Endothelial cell of umbilical vein (primary cell): Measurements from ENCODE around the gene ZDBF2. TPM values are rescaled to one million over a fixed set of nuclear protein-coding genes. Genes with fewer than 3 reads are reported as not detected.

Experiments
- BruUV-seq: library from RNA; stranded (reverse); fragments of 400-500 nt; replicated peaks from 2 replicates; lab custom pipeline; 2021; lab: Mats Ljungman, UMichigan
- CTCF ChIA-PET: fragments of 300-600, 350-600 bp; sonication (Branson Sonifier 250); formaldehyde crosslinking; loops from one replicate; lab custom pipeline; 2021; ENCODE audit warnings: antibody characterized with exemption, inconsistent platforms; lab: Charles Lee
- POLR2A ChIA-PET: fragments of 300-600, 350-600 bp; sonication (Branson Sonifier 250); formaldehyde crosslinking; loops from one replicate; lab custom pipeline; 2021; ENCODE audit warnings: antibody characterized with exemption, inconsistent platforms; lab: Charles Lee
- DNase-seq: peaks from one replicate; pipeline ENCODE4 v3.0.0-alpha.2; 2011; ENCODE audit warnings: low read depth, low spot score
- FAIRE-seq: peaks from 2 replicates; lab custom pipeline; 2011; peaks lifted over from hg19 to GRCh38; lab: Jason Lieb, UNC
- H2AFZ ChIP-seq: 2 replicates; pipeline ENCODE4 v1.6.0; 2012; ENCODE audit warnings: low read depth, low read length, control low read depth, inconsistent platforms
- H3K27ac ChIP-seq: 2 replicates; pipeline ENCODE4 v1.5.1; 2011; ENCODE audit warnings: low read depth, mild to moderate bottlenecking, control low read depth, low read length, moderate library complexity; ENCODE audit not compliant: insufficient read depth
- H3K27me3 ChIP-seq, 2 experiments: 2 replicates each; pipeline versions ENCODE4 v1.6.0 to v1.6.1; 2011; ENCODE audit warnings: low read length in 2 of 2, mixed read lengths in 1 of 2; ENCODE audit not compliant: control insufficient read depth in 2 of 2, insufficient read depth in 2 of 2
- H3K36me3 ChIP-seq, 2 experiments: 2 replicates in 1 of 2; 3 replicates in 1 of 2; pipeline ENCODE4 v1.5.1; 2011; ENCODE audit warnings: low read length in 2 of 2, mild to moderate bottlenecking in 1 of 2, moderate library complexity in 1 of 2; ENCODE audit not compliant: control insufficient read depth in 2 of 2, insufficient read depth in 2 of 2; ENCODE audit errors: extremely low read depth in 1 of 2
- H3K4me1 ChIP-seq: 3 replicates; pipeline ENCODE4 v1.5.1; 2011; ENCODE audit warnings: mild to moderate bottlenecking, low read length; ENCODE audit not compliant: control insufficient read depth, insufficient read depth; ENCODE audit errors: extremely low read depth
- H3K4me2 ChIP-seq: 2 replicates; pipeline ENCODE4 v1.6.1; 2011; ENCODE audit warnings: low read length, control low read depth, mixed read lengths; ENCODE audit not compliant: insufficient read depth
- H3K4me3 ChIP-seq, 3 experiments: fragments of 200-600 bp in 1 of 3; sonication (generic), shearing (Covaris generic) in 1 of 3; replicated peaks in 1 of 3; 2 replicates each; pipeline ENCODE4 v1.5.1; 2011 to 2016; ENCODE audit warnings: control low read depth in 3 of 3, low read length in 3 of 3, mild to moderate bottlenecking in 2 of 3, inconsistent platforms in 1 of 3, low read depth in 1 of 3, moderate library complexity in 1 of 3; ENCODE audit not compliant: insufficient read depth in 1 of 3
- H3K79me2 ChIP-seq: 2 replicates; pipeline ENCODE4 v1.6.0; 2012; ENCODE audit warnings: low read length, inconsistent platforms; ENCODE audit not compliant: control insufficient read depth, insufficient read depth
- H3K9ac ChIP-seq: replicated peaks from 2 replicates; pipeline ENCODE3; 2011; ENCODE audit warnings: low read length, control low read depth; ENCODE audit not compliant: insufficient read depth; ENCODE audit errors: extremely low read depth
- H3K9me1 ChIP-seq: replicated peaks from 3 replicates; pipeline ENCODE4 v1.6.0; 2011; ENCODE audit warnings: mild to moderate bottlenecking, low read length; ENCODE audit not compliant: control insufficient read depth, insufficient read depth; ENCODE audit errors: extremely low read depth
- H3K9me3 ChIP-seq: replicated peaks from 2 replicates; pipeline ENCODE4 v1.5.1; 2012; ENCODE audit warnings: low read length, inconsistent platforms; ENCODE audit not compliant: control insufficient read depth, insufficient read depth
- H4K20me1 ChIP-seq: replicated peaks from 2 replicates; pipeline ENCODE3; 2011; ENCODE audit warnings: mild to moderate bottlenecking, low read length; ENCODE audit not compliant: control insufficient read depth, insufficient read depth; ENCODE audit errors: extremely low read depth
- EZH2 ChIP-seq: IDR thresholded peaks from 2 replicates; pipeline ENCODE4 v1.6.1; 2012; ENCODE audit warnings: borderline replicate concordance, low read depth, mild to moderate bottlenecking, moderate library complexity, low read length, inconsistent platforms; ENCODE audit not compliant: severe bottlenecking
- FOS ChIP-seq: IDR thresholded peaks from 2 replicates; pipeline ENCODE4 v1.6.1; 2011; ENCODE audit warnings: mild to moderate bottlenecking, low read length, moderate library complexity, borderline replicate concordance; ENCODE audit not compliant: insufficient read depth
- GATA2 ChIP-seq: IDR thresholded peaks from 2 replicates; pipeline ENCODE4 v1.7.0; 2011; ENCODE audit warnings: low read depth, mild to moderate bottlenecking, moderate library complexity, mixed read lengths, low read length; ENCODE audit not compliant: insufficient read length, insufficient read depth
- JUN ChIP-seq: IDR thresholded peaks from 2 replicates; pipeline ENCODE4 v1.6.1; 2011; ENCODE audit warnings: borderline replicate concordance, low read depth; ENCODE audit not compliant: insufficient read length, insufficient read depth
- MYC ChIP-seq: IDR thresholded peaks from one replicate; pipeline ENCODE4 v1.6.1; 2011; ENCODE audit warnings: mild to moderate bottlenecking, low read depth, low read length
- POLR2A ChIP-seq: IDR thresholded peaks from 2 replicates; pipeline ENCODE4 v1.6.1; 2012; ENCODE audit warnings: low read depth, mild to moderate bottlenecking, control low read depth, low read length
- POLR2AphosphoS5 ChIP-seq: IDR thresholded peaks from 2 replicates; pipeline ENCODE4 v1.6.1; 2012; ENCODE audit warnings: low read depth, mild to moderate bottlenecking, control low read depth, low read length, moderate library complexity; ENCODE audit not compliant: insufficient read depth
- dilution Hi-C: fragments of 300-500 bp; cut with MboI; formaldehyde crosslinking; loops from one replicate; pipeline ENCODE4 v1.15.0; 2019; ENCODE audit warnings: low sequenced_read_pairs; ENCODE audit not compliant: extremely low pct_ligation_motif_present
- intact Hi-C: fragments of 100-400 bp; cut with micrococcal nuclease; formaldehyde crosslinking; loops from one replicate; pipeline ENCODE4 v1.10.0; 2022
- polyA plus RNA-seq, 4 experiments: library from polyadenylated mRNA; depleted of rRNA in 3 of 4; stranded (reverse) in 3 of 4; unstranded in 1 of 4; fragments of >200 nt; gene quantifications; 2 replicates each; pipeline versions ENCODE4 v1.2.1 to v1.2.3, GENCODE V29; 2011 to 2012; ENCODE audit warnings: missing spikeins in 1 of 4
- total RNA-seq: library from RNA; stranded (reverse); gene quantifications from 2 replicates; pipeline ENCODE4 v1.2.3, GENCODE V29; 2021
- TF ChIP-seq, protein P1 (sequence below), 2 donors: IDR thresholded peaks; 1 replicate in 1 of 2; 2 replicates in 1 of 2; pipeline ENCODE4 v1.5.1; 2011; ENCODE audit warnings: low read length in 2 of 2, mild to moderate bottlenecking in 2 of 2, moderate library complexity in 2 of 2, control low read depth in 1 of 2, inconsistent platforms in 1 of 2, low read depth in 1 of 2; ENCODE audit not compliant: insufficient read depth in 1 of 2; ENCODE audit errors: extremely low read depth in 1 of 2
- TF ChIP-seq, protein P2 (sequence below): IDR thresholded peaks from 2 replicates; pipeline ENCODE4 v1.6.1; 2011; ENCODE audit not compliant: insufficient read depth, insufficient read length

ZDBF2 gene
- total and polyA plus RNA-seq, 2 donors (not counting 3 experiments of a cell fraction or from before 2014, with no cell fraction given) = 1.3 to 9.6 TPM

DNA sequence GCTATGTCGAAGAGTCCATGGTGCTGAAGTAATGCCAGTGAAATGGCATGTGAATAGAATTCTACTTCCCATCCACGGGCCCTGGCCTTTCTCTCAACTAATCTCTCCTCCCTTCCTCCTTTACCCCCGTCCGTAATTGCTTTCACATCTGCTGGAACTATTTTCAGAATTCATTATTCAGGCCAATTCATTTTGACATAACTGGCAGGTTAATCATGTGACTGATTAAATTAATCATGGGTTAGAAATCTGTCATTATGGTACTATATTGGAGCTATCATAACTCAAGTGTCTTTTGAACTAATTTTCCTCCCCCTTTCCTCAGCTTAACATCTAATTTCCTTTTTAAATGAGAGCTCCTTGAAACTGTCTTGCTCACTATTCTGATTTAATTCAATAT is 66.9 kb downstream of the ZDBF2 start:
- Histone ChIP-seq H3K36me3 (no peaks in the 10 kb centered on the region), H3K4me2 (no peak overlapping the region), H3K9ac (no peak overlapping the region), H3K9me3 (no peaks in the 10 kb centered on the region), H3K79me2 (no peaks in the 10 kb centered on the region), H3K9me1 (no peaks in the 10 kb centered on the region), H3K4me3 (no peak overlapping the region), H3K27me3 (peaks cover 0 to 4% of the 10 kb centered on the region in 2 experiments), H3K4me1 (no peaks in the 10 kb centered on the region), H4K20me1 (no peaks in the 10 kb centered on the region), H3K27ac (no peak overlapping the region), H2AFZ (no peak overlapping the region)
- CTCF ChIA-PET = interaction anchor here (0.7 to 1.4 kb wide), 2 partner anchors 11 to 44 kb away, joined by 3 to 4 read pairs; no protein-coding TSS in a partner anchor
- no peak for FAIRE-seq
- intact Hi-C loops (no loop called here), dilution Hi-C loops (no loop called here)
- no TSS peak for BruUV-seq
- TF ChIP-seq, protein P1, sequence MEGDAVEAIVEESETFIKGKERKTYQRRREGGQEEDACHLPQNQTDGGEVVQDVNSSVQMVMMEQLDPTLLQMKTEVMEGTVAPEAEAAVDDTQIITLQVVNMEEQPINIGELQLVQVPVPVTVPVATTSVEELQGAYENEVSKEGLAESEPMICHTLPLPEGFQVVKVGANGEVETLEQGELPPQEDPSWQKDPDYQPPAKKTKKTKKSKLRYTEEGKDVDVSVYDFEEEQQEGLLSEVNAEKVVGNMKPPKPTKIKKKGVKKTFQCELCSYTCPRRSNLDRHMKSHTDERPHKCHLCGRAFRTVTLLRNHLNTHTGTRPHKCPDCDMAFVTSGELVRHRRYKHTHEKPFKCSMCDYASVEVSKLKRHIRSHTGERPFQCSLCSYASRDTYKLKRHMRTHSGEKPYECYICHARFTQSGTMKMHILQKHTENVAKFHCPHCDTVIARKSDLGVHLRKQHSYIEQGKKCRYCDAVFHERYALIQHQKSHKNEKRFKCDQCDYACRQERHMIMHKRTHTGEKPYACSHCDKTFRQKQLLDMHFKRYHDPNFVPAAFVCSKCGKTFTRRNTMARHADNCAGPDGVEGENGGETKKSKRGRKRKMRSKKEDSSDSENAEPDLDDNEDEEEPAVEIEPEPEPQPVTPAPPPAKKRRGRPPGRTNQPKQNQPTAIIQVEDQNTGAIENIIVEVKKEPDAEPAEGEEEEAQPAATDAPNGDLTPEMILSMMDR (IDR thresholded peaks at IDR 0.05; ENCODE audit: extremely low read depth in 1 of 2, insufficient read depth in 1 of 2, low read depth in 1 of 2, low read length in 2 of 2) = no peak
- no peak for TF ChIP-seq POLR2AphosphoS5
- TF ChIP-seq JUN = no peak
- no peak for TF ChIP-seq POLR2A
- TF ChIP-seq EZH2 = no peak
- TF ChIP-seq GATA2 = no peak
- no peak for TF ChIP-seq MYC
- TF ChIP-seq, protein P2, sequence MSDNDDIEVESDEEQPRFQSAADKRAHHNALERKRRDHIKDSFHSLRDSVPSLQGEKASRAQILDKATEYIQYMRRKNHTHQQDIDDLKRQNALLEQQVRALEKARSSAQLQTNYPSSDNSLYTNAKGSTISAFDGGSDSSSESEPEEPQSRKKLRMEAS = no peak
- no peak for TF ChIP-seq FOS
- POLR2A ChIA-PET = no interaction called here
- no peak for DNase-seq
